HG03460 (cell line): ENCODE data around the gene IL21R.
A peak's percentile ranks its signal among the peaks of the same experiment; 100 is the strongest.
"Not testable (repeated sequence)": the region's sequence is repeated elsewhere in the genome, so short reads cannot be mapped to it uniquely, and the experiment has no call there.

Source experiments
- ATAC-seq: cut with Tn5 transposase; IDR thresholded peaks from one replicate; pipeline ENCODE4 v1.9.1; 2021; ENCODE audit not compliant: unreplicated experiment

Gene IL21R

DNA sequence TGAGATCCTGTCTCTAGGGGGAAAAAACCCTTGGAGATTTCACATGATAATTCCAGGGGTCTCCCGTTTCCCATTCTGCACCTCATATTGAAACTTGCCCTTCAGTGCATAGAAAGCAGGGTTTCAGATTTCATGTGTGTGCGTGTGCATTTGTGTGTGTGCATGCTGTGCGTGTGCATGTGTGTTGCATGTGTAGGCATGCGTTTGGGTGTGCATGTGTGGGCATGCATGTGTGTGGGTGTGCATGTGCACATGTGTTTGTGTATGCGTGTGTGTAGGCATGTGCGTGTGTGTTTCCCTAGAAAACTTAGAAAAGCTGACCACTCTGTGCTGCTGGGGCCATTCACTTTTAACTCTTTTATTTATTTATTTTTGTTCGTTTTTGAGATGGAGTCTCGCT, 40.0 kb downstream of the IL21R start:
- ATAC-seq, result no peak

DNA sequence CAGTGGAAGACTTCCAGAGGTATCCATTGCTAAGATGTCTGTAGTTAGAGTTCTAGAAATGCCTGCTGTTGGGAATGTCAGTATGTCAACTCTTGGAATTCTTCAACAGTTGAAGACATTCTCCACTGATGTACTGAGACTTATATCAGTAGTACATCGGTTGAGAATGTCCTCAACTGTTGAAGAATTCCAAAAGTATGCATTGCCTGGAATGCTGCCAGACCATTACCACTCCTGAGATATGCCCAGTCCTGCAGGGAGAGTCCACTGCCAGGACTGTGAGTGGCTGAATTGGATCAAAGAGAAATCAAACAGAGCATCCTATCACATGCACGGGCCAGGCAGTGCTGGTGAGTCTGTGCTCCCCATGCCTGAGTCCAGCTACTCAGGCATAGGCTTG, 42.0 kb downstream of the IL21R start:
- no peak for ATAC-seq

DNA sequence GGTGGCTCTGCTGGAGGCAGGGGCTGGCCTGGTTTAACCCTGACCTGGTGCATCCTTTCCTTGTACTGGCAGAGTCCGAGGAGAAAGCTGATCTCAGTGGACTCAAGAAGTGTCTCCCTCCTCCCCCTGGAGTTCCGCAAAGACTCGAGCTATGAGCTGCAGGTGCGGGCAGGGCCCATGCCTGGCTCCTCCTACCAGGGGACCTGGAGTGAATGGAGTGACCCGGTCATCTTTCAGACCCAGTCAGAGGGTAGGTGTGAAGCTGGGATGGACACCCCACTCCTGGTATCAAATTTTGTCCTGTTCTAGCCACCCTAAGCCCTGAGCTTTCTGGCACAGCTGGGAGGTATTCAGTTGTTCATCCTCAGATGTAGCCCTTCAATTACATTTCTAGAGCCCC, 42.5 kb downstream of the IL21R start:
- no peak for ATAC-seq

DNA sequence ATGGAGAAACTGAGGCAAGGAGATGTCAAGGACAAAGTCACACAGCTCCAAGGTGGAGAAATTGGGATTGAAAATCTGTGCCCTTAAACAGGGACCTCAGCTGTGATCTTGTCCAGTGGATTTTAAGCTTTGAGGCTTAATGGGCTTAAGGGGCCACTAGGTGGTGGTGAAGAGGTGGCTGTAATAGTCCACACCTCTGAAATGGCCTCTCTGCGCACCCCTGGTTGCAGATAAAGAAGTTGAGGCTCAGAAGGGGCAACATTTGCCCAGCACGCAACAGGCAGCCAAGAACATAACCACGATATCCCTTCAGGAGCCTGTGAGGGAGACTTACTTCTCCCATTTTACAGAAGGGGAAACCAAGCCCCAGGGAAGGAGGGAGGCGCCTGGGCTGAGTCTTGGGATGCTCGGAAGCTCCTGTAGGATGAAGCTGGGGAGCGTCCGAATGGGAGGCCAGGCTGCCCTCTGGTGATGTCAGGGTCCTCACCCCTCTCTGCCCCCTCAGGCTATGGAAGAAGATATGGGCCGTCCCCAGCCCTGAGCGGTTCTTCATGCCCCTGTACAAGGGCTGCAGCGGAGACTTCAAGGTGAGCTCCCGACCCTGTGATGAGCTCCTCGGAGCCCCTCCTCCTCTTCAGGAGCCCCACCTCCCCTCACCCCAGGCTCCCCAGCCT, 43.7 kb downstream of the IL21R start:
- ATAC-seq, result no peak

DNA sequence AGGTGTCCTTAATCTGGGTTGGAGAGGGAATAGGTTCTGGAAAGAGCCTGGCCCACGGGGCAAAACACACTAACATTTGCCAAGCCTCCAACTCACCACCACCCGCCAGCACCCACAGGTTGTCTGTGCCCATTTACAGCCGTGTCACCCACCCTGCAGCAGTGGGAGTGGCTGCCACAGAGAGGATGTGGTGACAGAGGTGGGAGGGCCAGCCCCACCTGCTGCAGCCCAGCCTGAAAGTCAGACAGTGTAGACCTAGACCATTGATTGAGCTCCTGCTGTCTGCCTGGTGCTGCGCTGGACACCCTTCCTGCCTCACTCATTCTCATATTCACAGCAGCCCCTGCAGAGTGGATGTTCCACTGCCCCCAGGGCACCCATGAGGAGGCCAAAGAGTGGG, 44.7 kb downstream of the IL21R start:
- ATAC-seq, result no peak

DNA sequence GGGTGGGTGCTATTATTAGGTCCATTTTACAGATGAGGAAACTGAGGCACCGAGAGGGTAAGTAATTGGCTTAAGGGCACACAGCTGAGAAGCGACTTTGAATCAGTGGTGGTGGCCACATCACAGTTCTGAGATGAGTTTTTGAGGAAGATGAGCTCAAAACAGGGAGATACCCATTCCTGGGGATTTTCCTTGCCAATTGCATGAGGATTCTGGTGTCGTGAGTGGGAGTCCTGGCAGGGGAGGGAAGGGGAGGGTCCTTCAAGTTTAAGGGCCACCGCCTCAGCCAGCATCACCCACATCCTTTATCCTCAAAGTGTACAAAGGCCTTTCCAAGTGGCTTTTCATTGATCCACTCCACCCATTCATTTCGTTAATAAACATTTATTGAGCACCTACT, 45.3 kb downstream of the IL21R start:
- no peak for ATAC-seq

DNA sequence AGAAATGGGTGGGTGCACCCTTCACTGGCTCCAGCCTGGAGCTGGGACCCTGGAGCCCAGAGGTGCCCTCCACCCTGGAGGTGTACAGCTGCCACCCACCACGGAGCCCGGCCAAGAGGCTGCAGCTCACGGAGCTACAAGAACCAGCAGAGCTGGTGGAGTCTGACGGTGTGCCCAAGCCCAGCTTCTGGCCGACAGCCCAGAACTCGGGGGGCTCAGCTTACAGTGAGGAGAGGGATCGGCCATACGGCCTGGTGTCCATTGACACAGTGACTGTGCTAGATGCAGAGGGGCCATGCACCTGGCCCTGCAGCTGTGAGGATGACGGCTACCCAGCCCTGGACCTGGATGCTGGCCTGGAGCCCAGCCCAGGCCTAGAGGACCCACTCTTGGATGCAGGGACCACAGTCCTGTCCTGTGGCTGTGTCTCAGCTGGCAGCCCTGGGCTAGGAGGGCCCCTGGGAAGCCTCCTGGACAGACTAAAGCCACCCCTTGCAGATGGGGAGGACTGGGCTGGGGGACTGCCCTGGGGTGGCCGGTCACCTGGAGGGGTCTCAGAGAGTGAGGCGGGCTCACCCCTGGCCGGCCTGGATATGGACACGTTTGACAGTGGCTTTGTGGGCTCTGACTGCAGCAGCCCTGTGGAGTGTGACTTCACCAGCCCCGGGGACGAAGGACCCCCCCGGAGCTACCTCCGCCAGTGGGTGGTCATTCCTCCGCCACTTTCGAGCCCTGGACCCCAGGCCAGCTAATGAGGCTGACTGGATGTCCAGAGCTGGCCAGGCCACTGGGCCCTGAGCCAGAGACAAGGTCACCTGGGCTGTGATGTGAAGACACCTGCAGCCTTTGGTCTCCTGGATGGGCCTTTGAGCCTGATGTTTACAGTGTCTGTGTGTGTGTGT, 46.8 kb downstream of the IL21R start:
- ATAC-seq, result no peak

DNA sequence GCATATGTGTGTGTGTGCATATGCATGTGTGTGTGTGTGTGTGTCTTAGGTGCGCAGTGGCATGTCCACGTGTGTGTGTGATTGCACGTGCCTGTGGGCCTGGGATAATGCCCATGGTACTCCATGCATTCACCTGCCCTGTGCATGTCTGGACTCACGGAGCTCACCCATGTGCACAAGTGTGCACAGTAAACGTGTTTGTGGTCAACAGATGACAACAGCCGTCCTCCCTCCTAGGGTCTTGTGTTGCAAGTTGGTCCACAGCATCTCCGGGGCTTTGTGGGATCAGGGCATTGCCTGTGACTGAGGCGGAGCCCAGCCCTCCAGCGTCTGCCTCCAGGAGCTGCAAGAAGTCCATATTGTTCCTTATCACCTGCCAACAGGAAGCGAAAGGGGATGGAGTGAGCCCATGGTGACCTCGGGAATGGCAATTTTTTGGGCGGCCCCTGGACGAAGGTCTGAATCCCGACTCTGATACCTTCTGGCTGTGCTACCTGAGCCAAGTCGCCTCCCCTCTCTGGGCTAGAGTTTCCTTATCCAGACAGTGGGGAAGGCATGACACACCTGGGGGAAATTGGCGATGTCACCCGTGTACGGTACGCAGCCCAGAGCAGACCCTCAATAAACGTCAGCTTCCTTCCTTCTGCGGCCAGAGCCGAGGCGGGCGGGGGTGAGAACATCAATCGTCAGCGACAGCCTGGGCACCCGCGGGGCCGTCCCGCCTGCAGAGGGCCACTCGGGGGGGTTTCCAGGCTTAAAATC, 47.6 kb downstream of the IL21R start:
- peak; percentile 61 for ATAC-seq

DNA sequence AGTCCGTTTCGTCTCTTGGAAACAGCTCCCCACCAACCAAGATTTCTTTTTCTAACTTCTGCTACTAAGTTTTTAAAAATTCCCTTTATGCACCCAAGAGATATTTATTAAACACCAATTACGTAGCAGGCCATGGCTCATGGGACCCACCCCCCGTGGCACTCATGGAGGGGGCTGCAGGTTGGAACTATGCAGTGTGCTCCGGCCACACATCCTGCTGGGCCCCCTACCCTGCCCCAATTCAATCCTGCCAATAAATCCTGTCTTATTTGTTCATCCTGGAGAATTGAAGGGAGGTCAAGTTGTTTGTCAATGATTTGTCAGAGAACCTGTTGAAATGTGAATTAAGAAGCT, 48.2 kb downstream of the IL21R start:
- ATAC-seq, result peak; percentile 10

DNA sequence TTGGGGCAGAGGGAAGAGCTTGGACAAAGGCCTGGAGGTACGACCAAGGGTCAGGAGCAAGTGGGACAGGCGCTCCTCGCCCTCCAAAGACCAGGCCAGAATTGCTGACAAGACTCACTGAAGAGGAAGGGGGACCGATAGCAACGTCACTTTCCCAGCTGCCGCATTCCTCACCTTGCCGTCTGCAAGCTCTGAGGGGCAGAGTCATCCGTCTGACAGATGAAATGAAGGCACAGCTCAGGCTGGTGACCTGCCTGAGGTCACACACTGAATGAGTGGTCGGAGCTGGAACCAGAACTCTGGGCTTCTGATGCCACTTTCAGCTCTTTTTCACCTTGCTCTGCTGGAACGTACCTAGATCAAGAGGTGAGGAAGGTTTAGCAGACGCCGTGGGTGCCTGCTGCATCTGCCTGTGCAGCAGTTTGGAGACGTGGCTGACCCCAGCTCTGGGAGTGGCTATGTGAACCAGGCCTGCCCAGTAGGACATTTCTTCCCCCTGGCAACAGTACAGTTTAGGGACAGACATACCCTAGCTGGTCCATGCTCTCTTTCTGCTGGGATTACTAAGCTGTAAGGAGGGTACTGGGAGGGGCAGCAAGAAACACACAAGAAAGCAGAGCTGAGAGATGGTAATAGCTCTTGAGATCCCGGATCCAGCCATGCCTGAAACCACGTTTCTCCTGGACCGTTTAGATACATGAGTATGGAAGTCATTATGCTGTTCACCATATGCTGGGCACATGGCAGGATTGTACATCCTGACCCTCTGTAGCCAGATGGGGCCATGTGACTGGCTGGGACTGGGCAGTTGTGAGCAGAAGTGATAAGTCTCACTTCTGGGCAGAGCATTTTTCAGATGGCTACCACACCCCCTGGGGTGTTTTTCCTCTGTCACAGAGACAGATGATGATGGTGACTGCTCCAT, 50.9 kb downstream of the IL21R start:
- no peak for ATAC-seq

DNA sequence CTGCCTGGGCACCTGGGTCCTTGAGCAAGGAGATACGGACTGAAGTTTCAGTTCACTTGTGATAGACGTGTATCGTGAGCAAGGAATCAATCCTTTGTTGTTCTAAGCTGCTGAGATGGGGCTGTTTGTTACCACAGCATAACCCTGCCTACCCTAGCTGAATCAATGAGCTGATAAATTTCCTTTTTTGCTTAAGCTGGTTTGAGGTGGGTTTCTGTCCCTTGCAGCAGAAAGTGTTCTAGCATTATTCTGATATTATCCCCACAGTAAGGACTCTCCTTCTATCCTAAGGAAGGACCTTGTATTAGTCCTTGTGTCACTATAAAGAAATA, 51.5 kb downstream of the IL21R start:
- no peak for ATAC-seq

DNA sequence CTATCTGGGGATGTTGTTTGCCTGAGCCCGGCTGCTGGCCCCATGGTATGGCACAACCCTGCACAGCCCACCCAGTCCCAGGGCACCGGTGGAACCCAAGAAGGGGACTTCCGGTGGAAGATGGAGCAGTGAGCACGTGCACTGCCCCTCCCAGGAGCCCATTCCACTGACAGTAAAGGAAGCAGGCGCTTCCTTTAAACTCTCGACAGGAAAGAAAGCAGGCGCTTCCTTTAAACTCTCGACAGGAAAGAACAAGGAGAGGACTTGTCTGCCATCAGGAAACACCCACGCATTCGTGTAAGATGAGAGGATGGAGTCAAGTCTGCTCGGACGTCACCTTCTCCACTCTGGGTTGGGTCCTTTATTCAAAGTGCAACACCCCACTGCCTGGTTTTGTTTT, 53.7 kb downstream of the IL21R start:
- no peak for ATAC-seq

DNA sequence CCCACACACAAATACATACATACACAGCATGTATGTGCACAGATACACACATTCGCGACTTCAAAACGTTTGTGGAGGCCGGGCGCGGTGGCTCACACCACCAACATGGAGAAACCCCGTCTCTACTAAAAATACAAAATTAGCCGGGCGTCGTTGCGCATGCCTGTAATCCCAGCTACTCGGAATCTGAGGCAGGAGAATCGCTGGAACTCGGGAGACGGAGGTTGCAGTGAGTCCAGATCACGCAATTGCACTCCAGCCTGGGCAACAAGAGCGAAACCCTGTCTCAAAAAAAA, 55.6 kb downstream of the IL21R start:
- not testable (repeated sequence) for ATAC-seq

DNA sequence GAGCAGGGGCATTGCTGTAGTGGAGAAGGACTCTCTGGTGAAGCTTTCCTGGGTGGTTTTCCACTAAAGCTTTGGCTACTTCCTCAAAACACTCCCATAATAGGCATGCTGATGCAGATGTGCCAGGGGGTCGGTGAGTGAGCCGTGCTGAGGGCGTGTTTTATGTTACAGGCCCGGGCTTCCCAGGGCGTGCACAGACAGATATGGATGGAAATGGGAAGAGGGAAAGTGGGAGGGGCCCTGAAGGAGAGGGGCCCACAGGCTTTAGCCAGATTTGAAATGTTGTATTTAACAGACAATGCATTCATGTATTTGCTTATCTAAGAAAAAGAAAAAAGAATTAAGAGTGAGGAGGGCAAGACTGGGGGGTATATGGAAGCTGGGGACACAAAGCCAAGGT, 56.3 kb downstream of the IL21R start:
- ATAC-seq, result no peak

DNA sequence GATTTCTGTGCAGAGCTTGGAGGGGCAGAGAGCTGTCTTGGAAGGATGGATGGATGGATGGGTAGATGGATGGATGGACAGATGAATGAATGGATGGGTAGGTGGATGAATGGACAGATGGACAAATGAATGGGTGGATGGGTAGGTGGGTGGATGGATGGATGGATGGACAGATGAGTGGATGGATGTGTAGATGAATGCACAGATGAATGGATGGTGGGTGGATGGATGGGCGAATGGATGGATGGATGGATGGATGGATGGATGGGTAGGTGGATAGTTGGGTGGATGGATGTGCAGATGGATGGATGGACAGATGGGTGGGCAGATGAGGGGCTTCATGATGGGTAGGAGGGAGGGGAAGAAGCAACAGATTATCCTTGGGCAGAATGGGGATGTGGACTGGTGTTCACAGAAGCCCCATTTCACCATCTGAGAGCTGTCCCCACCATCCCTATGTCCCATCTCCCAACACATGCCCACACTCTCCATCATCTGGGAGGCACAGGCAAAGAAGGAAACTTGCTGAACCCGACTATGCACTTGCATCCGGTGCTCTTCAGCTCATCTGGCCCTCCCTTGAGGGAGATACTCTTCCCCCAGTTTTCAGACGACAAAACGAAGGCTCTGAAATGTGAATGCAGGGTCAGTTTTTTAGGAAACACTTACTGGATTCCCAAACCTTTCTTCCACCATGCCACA, 57.2 kb downstream of the IL21R start:
- no peak for ATAC-seq

DNA sequence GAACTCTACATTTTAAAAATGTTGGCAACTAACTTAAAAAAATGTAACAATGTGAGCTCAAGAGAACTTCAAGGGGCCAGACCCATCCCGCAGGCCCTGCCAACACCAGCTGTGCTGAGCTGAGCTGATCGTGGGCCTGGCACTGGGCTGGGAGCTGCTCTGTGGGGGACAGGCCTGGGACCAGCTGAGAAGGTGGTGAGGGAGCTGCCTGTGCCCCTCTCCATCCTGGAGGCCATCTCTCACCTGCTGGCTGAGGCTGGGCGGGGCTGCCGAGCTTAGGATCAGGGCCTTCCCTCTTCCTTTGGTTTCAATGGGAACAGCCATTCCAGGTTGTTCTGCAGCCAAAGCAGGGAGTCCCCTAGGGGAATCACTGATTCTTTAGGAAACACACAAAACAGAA, 58.2 kb downstream of the IL21R start:
- ATAC-seq, result no peak

DNA sequence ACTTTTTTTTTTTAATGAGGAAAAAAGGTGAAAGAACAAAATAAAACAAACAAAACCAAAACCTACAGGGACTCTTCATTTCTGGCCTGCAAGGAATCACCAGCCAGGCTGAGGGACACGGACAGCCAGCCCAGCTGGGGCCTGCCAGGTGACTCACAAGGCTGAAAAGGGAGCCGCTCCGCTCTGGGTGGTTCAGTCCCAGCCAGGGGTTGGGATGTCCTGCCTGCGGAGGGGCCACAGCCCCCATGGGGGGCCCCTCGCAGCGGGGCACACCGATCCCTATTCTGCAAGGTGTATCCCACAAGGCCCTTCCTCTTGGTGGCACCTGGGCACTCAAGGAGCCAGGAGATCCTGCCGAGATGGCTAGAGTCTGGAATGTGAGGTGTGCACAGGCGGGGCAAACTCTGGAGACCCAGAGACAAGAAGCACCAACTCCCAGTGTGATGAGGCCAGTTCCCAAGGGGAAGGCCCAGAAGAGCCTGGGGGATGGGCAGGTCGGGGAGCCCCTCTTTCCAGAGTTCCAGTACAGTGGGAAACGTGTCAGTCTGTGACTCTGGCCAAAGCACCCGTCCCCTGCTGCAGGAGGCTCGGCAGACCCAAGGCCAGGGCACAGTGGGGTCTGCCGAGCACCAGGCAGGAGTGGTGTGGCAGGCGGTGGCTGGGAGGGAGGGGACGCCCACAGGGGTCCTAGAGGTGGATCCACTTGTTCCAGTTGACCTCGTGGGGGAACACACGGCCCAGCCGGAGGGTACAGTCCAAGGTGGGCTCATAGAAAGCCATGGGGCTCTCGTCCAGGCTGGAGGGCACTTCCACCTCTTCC, 58.9 kb downstream of the IL21R start:
- ATAC-seq, result no peak

DNA sequence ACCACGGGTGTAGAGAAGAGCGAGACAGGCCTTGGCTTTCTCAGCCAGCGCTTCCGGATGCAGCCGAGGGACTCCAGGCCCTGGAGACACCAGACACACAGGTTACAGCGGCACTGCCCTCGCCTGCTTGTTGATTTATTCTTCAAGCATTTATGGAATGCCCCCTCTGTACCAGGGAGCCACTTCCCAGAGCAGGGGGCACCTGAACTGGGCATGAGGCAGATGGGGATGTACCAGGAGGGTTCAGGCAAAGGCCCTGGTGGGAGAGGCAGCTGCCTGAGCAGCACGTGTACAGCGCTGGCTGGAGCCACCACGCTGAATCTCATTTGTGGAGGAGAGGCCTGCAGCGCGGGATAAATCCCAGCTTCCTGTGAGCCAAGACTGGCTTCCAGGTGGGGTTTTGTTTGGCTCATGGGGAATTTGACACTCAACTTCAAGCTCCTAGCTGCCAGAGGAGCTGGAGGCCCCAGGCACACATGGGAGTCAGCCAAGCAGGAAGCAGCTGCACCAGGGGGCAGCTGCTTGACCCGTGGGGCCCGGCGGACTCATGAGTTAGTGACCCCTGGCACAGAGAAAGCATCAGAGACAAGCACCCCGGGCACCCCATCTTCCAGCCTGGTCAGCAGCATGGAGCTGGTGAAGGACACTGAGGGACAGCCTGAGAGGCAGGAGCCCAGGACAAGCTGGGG, 59.7 kb downstream of the IL21R start:
- ATAC-seq, result no peak

DNA sequence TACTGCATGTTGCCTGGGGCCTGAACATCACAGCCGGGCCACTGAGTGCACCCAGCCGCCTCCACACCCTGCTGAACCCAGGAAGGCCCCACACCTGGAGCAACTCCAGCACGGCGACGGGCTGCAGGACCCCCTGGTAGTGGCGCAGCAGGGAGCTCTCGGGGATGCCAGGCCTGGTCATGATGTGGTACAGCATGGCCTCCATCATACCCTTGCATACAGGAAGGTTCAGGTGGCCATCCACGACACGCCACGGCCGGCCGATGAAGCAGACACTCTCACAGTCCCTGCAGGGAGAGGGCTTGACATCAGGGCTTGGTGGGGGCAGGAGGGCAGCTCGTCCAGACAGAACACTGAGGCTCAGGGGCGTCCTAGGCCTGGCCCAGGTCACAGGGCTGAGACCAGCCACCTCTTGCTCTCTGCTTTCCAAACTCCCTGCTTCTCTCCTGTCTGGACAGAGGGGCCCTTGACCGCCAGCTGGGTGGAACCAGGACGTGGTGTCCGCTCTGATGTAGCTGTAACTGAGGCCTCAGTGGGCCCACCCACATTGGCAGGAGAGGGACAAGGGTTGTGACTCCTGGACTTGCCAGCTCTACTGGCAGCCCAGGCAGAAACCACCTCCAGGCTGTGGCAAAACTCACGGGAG, 60.3 kb downstream of the IL21R start:
- ATAC-seq, result no peak
